NCI-H1930 (cell line): ENCODE measurements around the gene RFLNA.
A peak's percentile ranks its signal among the peaks of the same experiment; 100 is the strongest.
"Not testable (repeated sequence)": the region's sequence is repeated elsewhere in the genome, so short reads cannot be mapped to it uniquely, and the experiment has no call there.

Experiments
- DNase-seq, 2 experiments: peaks; one replicate each; lab custom pipeline; 2025; lab: John Stamatoyannopoulos, UW

Gene RFLNA

GRCh38 chr12:124319368-124320050 is 24.6 kb downstream of the RFLNA start:
- DNase-seq, result no peak

GRCh38 chr12:124321040-124321481 is 26.2 kb downstream of the RFLNA start:
- DNase-seq, result peak in 1 of 2 experiments; percentile 42

- no peak for DNase-seq
Measured at GRCh38 chr12:124321556-124322270, 26.8 kb downstream of the RFLNA start.

- DNase-seq, result no peak
Measured at GRCh38 chr12:124322271-124322998, 27.5 kb downstream of the RFLNA start.

GRCh38 chr12:124322999-124323328 is 28.1 kb downstream of the RFLNA start:
- DNase-seq, result not testable (repeated sequence)

- DNase-seq, result no peak
Measured at GRCh38 chr12:124323771-124324530, 29.1 kb downstream of the RFLNA start.

GRCh38 chr12:124324803-124325705 is 30.2 kb downstream of the RFLNA start:
- no peak for DNase-seq

GRCh38 chr12:124326104-124326503 is 31.2 kb downstream of the RFLNA start:
- DNase-seq, result no peak

GRCh38 chr12:124326871-124327270 is 32.0 kb downstream of the RFLNA start:
- no peak for DNase-seq

- DNase-seq, result no peak
Measured at GRCh38 chr12:124327362-124328043, 32.6 kb downstream of the RFLNA start.

- DNase-seq, result no peak
Measured at GRCh38 chr12:124328116-124328515, 33.2 kb downstream of the RFLNA start.

- no peak for DNase-seq
Measured at GRCh38 chr12:124328636-124329035, 33.7 kb downstream of the RFLNA start.

- no peak for DNase-seq
Measured at GRCh38 chr12:124332058-124332672, 37.3 kb downstream of the RFLNA start.

- DNase-seq, result no peak
Measured at GRCh38 chr12:124332900-124333299, 38.0 kb downstream of the RFLNA start.

- no peak for DNase-seq
Measured at GRCh38 chr12:124333724-124334123, 38.8 kb downstream of the RFLNA start.

GRCh38 chr12:124334266-124334665 is 39.4 kb downstream of the RFLNA start:
- DNase-seq, result no peak

GRCh38 chr12:124334976-124335375 is 40.1 kb downstream of the RFLNA start:
- no peak for DNase-seq

GRCh38 chr12:124335426-124336183 is 40.7 kb downstream of the RFLNA start:
- no peak for DNase-seq

- DNase-seq, result no peak
Measured at GRCh38 chr12:124336184-124336437, 41.2 kb downstream of the RFLNA start.
